Mammary epithelial cell (primary cell): Measurements from ENCODE around the gene MTHFSD.

Source experiments
- EZH2 ChIP-seq: IDR thresholded peaks from 2 replicates; pipeline ENCODE4 v1.6.1; 2012; ENCODE audit warnings: low read length, inconsistent platforms, borderline replicate concordance
- TF ChIP-seq, protein P1 (sequence below), 2 donors: IDR thresholded peaks in 1 of 2; conservative IDR thresholded peaks in 1 of 2; 2 replicates each; pipeline ENCODE4 v1.5.1; 2011 to 2012; ENCODE audit warnings: inconsistent platforms in 2 of 2, low read length in 2 of 2, mild to moderate bottlenecking in 2 of 2, control low read depth in 1 of 2, low read depth in 1 of 2; ENCODE audit not compliant: insufficient read depth in 1 of 2; ENCODE audit errors: extremely low read depth in 1 of 2

DNA sequence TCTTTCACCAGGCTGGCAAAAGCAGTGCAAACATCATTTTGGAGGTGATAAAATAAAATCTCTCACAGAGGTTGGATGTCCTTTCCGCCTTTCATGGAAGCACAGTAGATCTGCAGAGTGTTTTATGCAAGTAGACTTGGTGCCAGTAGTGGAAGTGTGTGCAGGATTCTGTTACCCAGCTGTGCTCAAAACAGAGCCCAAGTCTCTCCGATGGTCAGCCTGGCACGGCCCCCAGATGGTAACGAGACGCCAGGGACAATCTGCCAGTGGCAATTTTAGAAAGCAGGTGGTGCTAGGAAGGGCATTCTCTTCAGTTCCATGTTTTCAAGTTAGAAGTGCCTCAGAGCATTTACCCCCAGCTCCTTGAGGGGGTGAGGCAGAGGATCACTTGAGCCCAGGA is 1.5 kb upstream of the MTHFSD start:
- TF ChIP-seq, protein P1, sequence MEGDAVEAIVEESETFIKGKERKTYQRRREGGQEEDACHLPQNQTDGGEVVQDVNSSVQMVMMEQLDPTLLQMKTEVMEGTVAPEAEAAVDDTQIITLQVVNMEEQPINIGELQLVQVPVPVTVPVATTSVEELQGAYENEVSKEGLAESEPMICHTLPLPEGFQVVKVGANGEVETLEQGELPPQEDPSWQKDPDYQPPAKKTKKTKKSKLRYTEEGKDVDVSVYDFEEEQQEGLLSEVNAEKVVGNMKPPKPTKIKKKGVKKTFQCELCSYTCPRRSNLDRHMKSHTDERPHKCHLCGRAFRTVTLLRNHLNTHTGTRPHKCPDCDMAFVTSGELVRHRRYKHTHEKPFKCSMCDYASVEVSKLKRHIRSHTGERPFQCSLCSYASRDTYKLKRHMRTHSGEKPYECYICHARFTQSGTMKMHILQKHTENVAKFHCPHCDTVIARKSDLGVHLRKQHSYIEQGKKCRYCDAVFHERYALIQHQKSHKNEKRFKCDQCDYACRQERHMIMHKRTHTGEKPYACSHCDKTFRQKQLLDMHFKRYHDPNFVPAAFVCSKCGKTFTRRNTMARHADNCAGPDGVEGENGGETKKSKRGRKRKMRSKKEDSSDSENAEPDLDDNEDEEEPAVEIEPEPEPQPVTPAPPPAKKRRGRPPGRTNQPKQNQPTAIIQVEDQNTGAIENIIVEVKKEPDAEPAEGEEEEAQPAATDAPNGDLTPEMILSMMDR (conservative IDR thresholded peaks at IDR 0.05 in 1 of 2, IDR thresholded peaks at IDR 0.05 in 1 of 2; ENCODE audit: extremely low read depth in 1 of 2, insufficient read depth in 1 of 2, low read depth in 1 of 2, low read length in 2 of 2), result no peak
- TF ChIP-seq EZH2, result no peak
